Testis (tissue), 3 donors: Measurements from ENCODE around the gene HS1BP3. TPM values are rescaled to one million over a fixed set of nuclear protein-coding genes. Genes with fewer than 3 reads are reported as not detected.

Experiments
- DNase-seq: peaks from one replicate; pipeline ENCODE4 v3.0.0-alpha.2; 2019
- H3K27ac ChIP-seq, 2 donors: fragments of 200-600 bp; sonication (generic); one replicate each; pipeline ENCODE4 v1.5.1; 2019
- H3K27me3 ChIP-seq: fragments of 200-600 bp; sonication (generic); one replicate; pipeline ENCODE4 v1.5.1; 2019
- H3K36me3 ChIP-seq: fragments of 200-600 bp; sonication (generic); one replicate; pipeline ENCODE4 v1.5.1; 2017; ENCODE audit warnings: low read depth; ENCODE audit errors: missing control alignments
- H3K4me1 ChIP-seq: fragments of 200-600 bp; sonication (generic); one replicate; pipeline ENCODE4 v1.5.1; 2019
- H3K4me3 ChIP-seq, 2 donors: fragments of 200-600 bp; sonication (generic); one replicate each; pipeline ENCODE4 v1.5.1; 2017 to 2019
- H3K9me3 ChIP-seq: fragments of 200-600 bp; sonication (generic); one replicate; pipeline ENCODE4 v1.5.1; 2017
- CTCF ChIP-seq, 3 experiments: fragments of 450-650 bp in 2 of 3; fragments of 200-600 bp in 1 of 3; sonication (generic) in 1 of 3; IDR thresholded peaks; one replicate each; pipeline ENCODE4 v1.5.1; 2016 to 2019; ENCODE audit warnings: antibody characterized with exemption in 3 of 3, mild to moderate bottlenecking in 2 of 3, moderate library complexity in 1 of 3
- POLR2A ChIP-seq: fragments of 450-650 bp; IDR thresholded peaks from one replicate; pipeline ENCODE4 v1.6.1; 2017; ENCODE audit warnings: antibody characterized with exemption, mild to moderate bottlenecking, moderate library complexity
- WGBS, 2 donors: methylation state at CpG; one replicate each; pipeline ENCODE4 v1.1.5; 2018; 5-methylcytosine and 5-hydroxymethylcytosine counted together
- intact Hi-C: fragments of 100-400 bp; cut with DNase I; formaldehyde crosslinking; loops from one replicate; pipeline ENCODE4 v1.15.1; 2023; ENCODE audit warnings: low total_unique reads
- polyA plus RNA-seq: library from polyadenylated mRNA; stranded (reverse); fragments of 350-450 nt; fragmentation: Illumina TruSeq; extraction: RNeasy Lipid Tissue Mini Kit (QIAGEN cat#74804); gene quantifications from one replicate; pipeline ENCODE4 v1.2.3, GENCODE V29; 2014; ENCODE audit warnings: low read depth, low replicate concordance; ENCODE audit not compliant: insufficient read depth
- total RNA-seq, 2 donors: library from RNA; depleted of rRNA; stranded (reverse); fragments of >200 nt; gene quantifications; one replicate each; pipeline ENCODE4 v1.2.3, GENCODE V29; 2016

Gene HS1BP3
- total and polyA plus RNA-seq, 3 donors from 2014 or later = 23.5 to 31.6 (median 25.0) TPM

DNA sequence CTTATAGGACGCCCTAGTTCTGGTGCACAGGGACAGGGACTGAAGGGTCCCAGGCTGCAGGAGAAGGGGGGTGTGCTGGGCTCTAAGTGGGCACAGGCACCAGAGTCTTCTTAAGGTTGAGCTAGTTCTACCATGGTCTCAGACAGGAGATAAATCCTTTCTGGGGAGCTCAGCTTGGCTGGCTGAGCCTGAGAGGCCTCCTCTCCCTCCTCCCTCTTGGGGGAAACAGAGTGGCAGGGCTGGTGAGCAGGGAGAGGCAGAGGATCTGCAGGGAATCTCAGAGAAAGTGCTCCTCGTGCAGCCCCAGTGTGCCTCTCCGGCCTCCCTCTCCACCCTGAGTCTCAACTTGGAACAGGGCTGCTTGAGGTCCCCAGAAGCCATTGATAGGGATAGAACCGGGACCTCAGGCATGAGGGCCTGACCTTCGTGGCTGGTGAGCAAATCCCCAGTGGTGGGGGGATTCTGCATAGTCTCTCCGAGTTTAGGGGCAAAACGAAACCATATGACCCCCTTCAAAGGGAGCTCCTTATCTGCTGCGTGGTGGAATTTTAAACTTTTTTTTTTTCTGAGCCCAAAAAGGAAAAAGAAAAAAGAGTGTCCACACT lies 18.1 kb upstream of the HS1BP3 start:
- intact Hi-C loops = no loop called here
- Histone ChIP-seq H3K4me1 (peaks cover 14% of the 10 kb centered on the region), H3K4me3 (no peak overlapping the region)

DNA sequence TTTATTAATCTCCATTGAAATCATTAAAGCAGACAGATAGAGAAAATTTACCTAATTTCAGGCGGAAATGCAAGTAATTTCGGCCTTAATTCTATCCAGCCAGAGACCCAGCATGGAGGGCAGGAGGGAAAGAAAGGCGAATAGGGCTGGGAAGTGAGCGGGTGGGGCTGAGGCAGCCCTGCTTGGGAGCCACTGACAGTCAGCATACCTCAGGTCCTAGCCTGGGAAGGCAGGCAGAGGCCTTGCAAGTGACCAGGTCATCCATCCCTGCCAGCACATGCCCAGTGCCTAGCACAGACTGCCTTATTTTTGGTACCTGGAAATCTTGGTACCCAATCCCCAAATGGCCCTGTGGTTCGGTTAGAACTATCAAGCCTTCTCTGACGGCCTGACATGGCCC lies 17.6 kb upstream of the HS1BP3 start:
- DNase-seq = no peak
- 63 to 65% methylated on average over 4 to 6 of the region's 6 CpGs for WGBS, 2 donors
- no peaks in the 10 kb centered on the region for H3K9me3 ChIP-seq
- H3K36me3 ChIP-seq = no peaks in the 10 kb centered on the region
- H3K27me3 ChIP-seq = peaks cover 8% of the 10 kb centered on the region
- no peak overlapping the region for H3K27ac ChIP-seq
- intact Hi-C loops = no loop called here
- peaks cover 14% of the 10 kb centered on the region for H3K4me1 ChIP-seq
- no peak overlapping the region for H3K4me3 ChIP-seq
- TF ChIP-seq CTCF (IDR thresholded peaks at IDR 0.05) (no peak), POLR2A (no peak)

More for the DNA sequence above, 18.1 kb upstream of the HS1BP3 start:
- Histone ChIP-seq H3K9me3 (no peaks in the 10 kb centered on the region), H3K36me3 (no peaks in the 10 kb centered on the region), H3K27ac (no peak overlapping the region), H3K27me3 (peaks cover 8% of the 10 kb centered on the region)
- no peak for DNase-seq
- no peak for TF ChIP-seq CTCF (IDR thresholded peaks at IDR 0.05)
- no peak for TF ChIP-seq POLR2A
- 42 to 56% methylated on average over 7 to 8 of the region's 8 CpGs for WGBS, 2 donors

DNA sequence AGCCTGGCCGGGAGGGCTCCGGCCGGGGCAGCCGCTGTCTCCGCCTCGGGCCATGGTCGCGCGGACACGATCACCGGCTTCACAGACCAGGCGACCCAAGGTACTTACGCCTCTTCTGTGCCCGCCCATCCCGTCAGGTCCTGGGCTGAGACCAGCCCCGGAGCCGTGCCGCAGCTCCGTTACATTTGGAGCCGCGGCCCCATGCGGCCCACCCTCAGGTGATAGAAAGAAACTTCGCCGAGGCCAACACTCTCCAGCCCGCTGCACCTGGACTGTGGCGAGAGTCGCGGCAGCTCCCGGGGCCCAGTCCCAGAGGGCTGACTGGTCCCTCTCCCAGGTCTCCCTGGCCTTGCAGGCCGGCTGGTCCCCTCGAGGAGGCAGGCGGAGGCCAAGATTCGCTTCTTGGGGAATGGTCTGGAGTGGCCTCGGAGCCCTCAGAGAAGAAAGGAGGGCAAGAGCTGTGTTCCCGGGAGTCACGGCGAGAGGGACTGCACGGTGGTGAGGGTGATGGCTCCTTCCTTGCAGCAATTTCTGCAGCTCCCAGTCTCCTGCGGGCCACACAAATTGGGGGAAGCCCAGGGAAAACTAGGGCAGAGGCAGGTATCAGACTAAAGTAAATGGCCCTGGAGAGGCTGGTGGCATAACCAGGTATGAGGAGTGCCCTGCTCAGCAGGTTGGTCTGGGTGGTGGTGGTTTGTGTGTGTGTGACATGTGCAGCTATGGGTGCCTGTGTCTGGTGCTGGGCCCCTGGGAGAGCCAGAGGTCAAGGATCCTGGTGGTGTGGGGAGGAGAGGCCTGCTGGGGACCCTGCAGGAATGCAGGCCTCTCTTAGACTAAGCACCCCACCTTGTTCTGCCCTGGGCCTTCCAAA lies 16.9 kb upstream of the HS1BP3 start:
- no peak for DNase-seq
- Histone ChIP-seq H3K27ac (no peak overlapping the region), H3K36me3 (no peaks in the 10 kb centered on the region)

GRCh38 chr2:20667151-20667530 lies 16.2 kb upstream of the HS1BP3 start:
- Histone ChIP-seq H3K9me3 (no peaks in the 10 kb centered on the region), H3K27me3 (peaks cover under 1% of the 10 kb centered on the region), H3K4me1 (peaks cover 14% of the 10 kb centered on the region), H3K27ac (no peak overlapping the region), H3K4me3 (peak overlapping the region; percentile 32 to 54), H3K36me3 (no peaks in the 10 kb centered on the region)
- DNase-seq = no peak
- WGBS, 2 donors = 1% methylated on average over 28 of the region's 62 CpGs; no CpG with 5 or more reads in 1 of the 2 donors
- intact Hi-C loops = no loop called here
- TF ChIP-seq CTCF (IDR thresholded peaks at IDR 0.05) (no peak), POLR2A (no peak)

More for the DNA sequence above, 16.9 kb upstream of the HS1BP3 start:
- TF ChIP-seq POLR2A = no peak
- no peak for TF ChIP-seq CTCF (IDR thresholded peaks at IDR 0.05)
- Histone ChIP-seq H3K4me1 (peaks cover 14% of the 10 kb centered on the region), H3K9me3 (no peaks in the 10 kb centered on the region), H3K4me3 (peak overlapping the region in 1 of 2 donors; percentile 21), H3K27me3 (peaks cover 7% of the 10 kb centered on the region)
- intact Hi-C loops = no loop called here
- WGBS, 2 donors = 47 to 61% methylated on average over 16 to 39 of the region's 39 CpGs
